ENCODE measurements around the gene SPATC1L. TPM values are rescaled to one million over a fixed set of nuclear protein-coding genes. Genes with fewer than 3 reads are reported as not detected.
"Not testable (repeated sequence)": the region's sequence is repeated elsewhere in the genome, so short reads cannot be mapped to it uniquely, and the experiment has no call there.

SPATC1L gene
- total and polyA plus RNA-seq, 7 experiments from 2014 or later, result 3.7 to 17.9 (median 11.4) TPM

DNA sequence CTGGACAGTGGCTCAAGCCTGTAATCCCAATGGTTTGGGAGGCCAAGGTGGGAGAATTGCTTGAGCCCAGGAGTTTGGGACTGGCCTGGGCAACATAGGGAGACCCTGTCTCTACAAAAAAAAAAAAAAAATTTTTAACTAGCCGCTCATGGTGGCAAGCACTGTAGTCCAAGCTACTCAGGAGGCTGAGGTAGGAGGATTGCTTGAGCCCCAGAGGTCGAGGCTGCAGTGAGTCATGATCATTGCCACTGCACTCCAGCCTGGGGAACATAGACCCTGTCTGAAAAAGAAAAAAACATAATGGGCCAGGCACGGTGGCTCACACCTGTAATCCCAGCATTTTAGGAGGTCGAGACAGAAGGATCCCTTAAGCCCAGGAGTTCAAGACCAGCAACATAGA, 5.3 kb downstream of the SPATC1L start:
- Histone ChIP-seq H3K27ac (ENCODE audit: low read depth, low read length) (no peak overlapping the region), H3K36me3 (ENCODE audit: control insufficient read depth in 2 of 3, insufficient read depth in 3 of 3, low read length in 3 of 3) (no peaks in the 10 kb centered on the region), H3K27me3 (ENCODE audit: control insufficient read depth in 2 of 2, insufficient read depth in 2 of 2, low read length in 2 of 2) (no peaks in the 10 kb centered on the region), H3K4me1 (ENCODE audit: control insufficient read depth in 2 of 2, insufficient read depth in 2 of 2, low read length in 2 of 2) (peaks cover 0 to 2% of the 10 kb centered on the region in 2 donors), H3K9me3 (ENCODE audit: control insufficient read depth in 2 of 3, low read length in 3 of 3) (peaks cover 0 to 8% (median 0%) of the 10 kb centered on the region in 3 experiments), H3K4me3 (ENCODE audit: low read length) (no peak overlapping the region)
- Mint-ChIP-seq H3K9me3 (peaks cover 7 to 33% (median 24%) of the 10 kb centered on the region in 11 donors), H3K4me1 (peaks cover 0 to 4% (median under 1%) of the 10 kb centered on the region in 7 donors), H3K27me3 (peaks cover 0 to 23% (median 0%) of the 10 kb centered on the region in 5 donors), H3K36me3 (peaks cover 5 to 15% (median 10%) of the 10 kb centered on the region in 5 donors), H3K27ac (no peak overlapping the region), H3K4me3 (no peak overlapping the region)
- CTCF ChIA-PET, result interaction anchor here (0.6 kb wide), 1 partner anchor 181 kb away, joined by 4 read pairs; no protein-coding TSS in a partner anchor
- intact Hi-C loops (cut with micrococcal nuclease), result no loop called here
- no peak for DNase-seq
- POLR2A ChIA-PET, result no interaction called here
- no peak for ATAC-seq

GRCh38 chr21:46176443-46177129, 7.7 kb downstream of the SPATC1L start:
- H3K27ac ChIP-seq (ENCODE audit: low read depth, low read length); intact Hi-C loops (cut with micrococcal nuclease); ATAC-seq; H3K4me1 ChIP-seq (ENCODE audit: control insufficient read depth in 2 of 2, insufficient read depth in 2 of 2, low read length in 2 of 2); DNase-seq; H3K27me3 ChIP-seq (ENCODE audit: control insufficient read depth in 2 of 2, insufficient read depth in 2 of 2, low read length in 2 of 2); H3K4me3 Mint-ChIP-seq; CTCF ChIA-PET; H3K4me3 ChIP-seq (ENCODE audit: low read length); H3K4me1 Mint-ChIP-seq; H3K36me3 ChIP-seq (ENCODE audit: control insufficient read depth in 2 of 3, insufficient read depth in 3 of 3, low read length in 3 of 3); H3K27ac Mint-ChIP-seq: not testable (repeated sequence)
- peaks cover 7 to 38% (median 27%) of the 10 kb centered on the region in 11 donors for H3K9me3 Mint-ChIP-seq
- peaks cover 0 to 23% (median 0%) of the 10 kb centered on the region in 5 donors for H3K27me3 Mint-ChIP-seq
- peaks cover 5 to 18% (median 10%) of the 10 kb centered on the region in 5 donors for H3K36me3 Mint-ChIP-seq
- POLR2A ChIA-PET, result interaction anchor here (1.1 kb wide), 1 partner anchor 27 kb away, joined by 3 read pairs; no protein-coding TSS in a partner anchor
- H3K9me3 ChIP-seq (ENCODE audit: control insufficient read depth in 2 of 3, low read length in 3 of 3), result peaks cover 0 to 13% (median 0%) of the 10 kb centered on the region in 3 experiments

GRCh38 chr21:46173573-46173972, 10.7 kb downstream of the SPATC1L start:
- no peak overlapping the region for H3K27ac ChIP-seq (ENCODE audit: low read depth, low read length)
- H3K4me1 Mint-ChIP-seq, result peaks cover 4 to 10% (median 8%) of the 10 kb centered on the region in 7 donors
- H3K36me3 ChIP-seq (ENCODE audit: control insufficient read depth in 2 of 3, insufficient read depth in 3 of 3, low read length in 3 of 3), result no peaks in the 10 kb centered on the region
- peaks cover 7 to 38% (median 27%) of the 10 kb centered on the region in 11 donors for H3K9me3 Mint-ChIP-seq
- peaks cover 5 to 21% (median 10%) of the 10 kb centered on the region in 5 donors for H3K36me3 Mint-ChIP-seq
- H3K4me3 ChIP-seq (ENCODE audit: low read length), result no peak overlapping the region
- ATAC-seq, result no peak
- H3K27ac Mint-ChIP-seq, result peak overlapping the region in 2 of 9 donors; percentile 47 to 59
- H3K4me3 Mint-ChIP-seq, result peak overlapping the region in 1 of 10 donors; percentile 36
- ChIA-PET CTCF (no interaction called here), POLR2A (no interaction called here)
- peaks cover 0 to 23% (median 0%) of the 10 kb centered on the region in 5 donors for H3K27me3 Mint-ChIP-seq
- intact Hi-C loops (cut with micrococcal nuclease), result no loop called here
- H3K4me1 ChIP-seq (ENCODE audit: control insufficient read depth in 2 of 2, insufficient read depth in 2 of 2, low read length in 2 of 2), result no peaks in the 10 kb centered on the region
- H3K27me3 ChIP-seq (ENCODE audit: control insufficient read depth in 2 of 2, insufficient read depth in 2 of 2, low read length in 2 of 2), result no peaks in the 10 kb centered on the region
- peaks cover 0 to 13% (median 0%) of the 10 kb centered on the region in 3 experiments for H3K9me3 ChIP-seq (ENCODE audit: control insufficient read depth in 2 of 3, low read length in 3 of 3)
- no peak for DNase-seq

DNA sequence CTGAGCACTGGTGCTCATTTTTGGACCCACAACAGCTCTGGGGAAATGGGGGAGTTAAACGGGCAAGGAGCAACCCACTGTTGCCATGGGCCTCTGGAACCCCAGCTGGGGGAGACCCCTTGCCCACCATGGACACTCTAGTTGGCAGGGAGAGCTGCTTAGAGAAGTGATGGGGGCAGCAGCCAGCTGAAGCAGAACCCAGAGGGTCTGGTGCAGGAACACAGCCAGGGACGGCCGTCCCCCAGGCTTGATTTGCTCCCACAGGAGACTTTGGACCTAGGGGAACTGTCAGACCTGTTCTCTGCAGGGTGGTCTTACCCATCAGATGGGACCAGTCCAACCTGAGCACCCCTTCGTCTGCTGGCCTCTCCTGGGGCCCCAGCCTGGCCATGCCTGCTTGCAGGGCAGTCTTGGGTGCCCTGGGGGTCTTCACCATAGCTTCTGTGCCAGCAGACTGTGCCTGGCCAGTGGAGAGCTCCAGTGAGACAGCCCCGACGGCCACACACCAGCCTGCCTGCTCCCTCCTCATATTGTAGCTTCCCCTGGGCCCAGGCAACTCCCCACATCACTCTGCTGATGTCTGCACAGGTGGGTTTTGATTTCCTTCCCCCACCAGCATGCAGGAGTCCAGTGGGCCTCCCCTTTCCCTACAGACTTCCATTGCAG, 11.3 kb downstream of the SPATC1L start:
- ChIA-PET POLR2A (no interaction called here), CTCF (no interaction called here)
- H3K9me3 Mint-ChIP-seq, result peaks cover 7 to 38% (median 27%) of the 10 kb centered on the region in 11 donors
- peaks cover 0 to 23% (median 0%) of the 10 kb centered on the region in 5 donors for H3K27me3 Mint-ChIP-seq
- Histone ChIP-seq H3K4me3 (ENCODE audit: low read length) (no peak overlapping the region), H3K27ac (ENCODE audit: low read depth, low read length) (no peak overlapping the region), H3K36me3 (ENCODE audit: control insufficient read depth in 2 of 3, insufficient read depth in 3 of 3, low read length in 3 of 3) (no peaks in the 10 kb centered on the region), H3K4me1 (ENCODE audit: control insufficient read depth in 2 of 2, insufficient read depth in 2 of 2, low read length in 2 of 2) (no peaks in the 10 kb centered on the region), H3K9me3 (ENCODE audit: control insufficient read depth in 2 of 3, low read length in 3 of 3) (peaks cover 0 to 13% (median 0%) of the 10 kb centered on the region in 3 experiments), H3K27me3 (ENCODE audit: control insufficient read depth in 2 of 2, insufficient read depth in 2 of 2, low read length in 2 of 2) (no peaks in the 10 kb centered on the region)
- DNase-seq (no peak), ATAC-seq (no peak)
- intact Hi-C loops (cut with micrococcal nuclease), result no loop called here
- no peak overlapping the region for H3K4me3 Mint-ChIP-seq
- H3K27ac Mint-ChIP-seq, result peak overlapping the region in 2 of 9 donors; percentile 47 to 53
- H3K36me3 Mint-ChIP-seq, result peaks cover 5 to 21% (median 10%) of the 10 kb centered on the region in 5 donors
- H3K4me1 Mint-ChIP-seq, result peaks cover 4 to 10% (median 8%) of the 10 kb centered on the region in 7 donors

DNA sequence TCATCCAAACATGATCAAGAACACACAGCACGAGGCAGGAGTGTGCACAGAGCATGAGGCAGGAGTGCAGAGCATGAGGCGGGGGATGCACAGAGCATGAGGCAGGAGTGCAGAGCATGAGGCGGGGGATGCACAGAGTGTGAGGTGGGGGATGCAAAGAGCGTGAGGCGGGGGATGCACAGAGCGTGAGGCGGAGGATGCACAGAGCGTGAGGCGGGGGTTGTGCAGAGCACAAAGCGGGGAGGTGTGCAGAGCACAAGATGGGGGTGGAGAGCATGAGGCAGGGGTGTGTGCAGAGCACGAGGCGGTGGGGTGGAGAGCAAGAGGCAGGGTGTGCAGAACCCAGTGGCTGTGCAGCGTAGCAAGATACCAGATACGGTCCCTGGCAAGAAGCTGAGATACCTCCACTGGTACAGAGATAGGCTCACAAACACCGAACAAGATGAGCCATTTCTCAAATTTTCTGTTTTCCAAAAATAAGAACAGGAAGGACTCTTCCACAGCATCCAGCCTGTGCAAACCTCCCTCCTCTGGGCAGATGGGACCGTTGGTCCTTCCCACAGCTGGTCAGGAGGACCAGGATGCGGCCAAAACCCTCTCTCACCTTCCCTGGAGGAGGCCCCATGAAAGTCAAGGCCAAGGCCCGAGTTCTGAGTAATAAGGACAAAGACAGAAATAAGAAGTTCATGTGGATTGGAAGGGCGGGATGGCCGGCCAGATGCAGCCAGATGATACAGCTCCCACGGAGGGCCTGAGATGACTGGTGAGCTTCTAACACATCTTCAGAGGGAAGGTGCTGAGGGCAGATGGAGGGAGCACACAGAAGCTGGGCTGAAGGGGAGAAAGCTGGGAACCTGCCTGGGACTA, 12.0 kb downstream of the SPATC1L start:
- H3K27me3 Mint-ChIP-seq, result peaks cover 0 to 23% (median 0%) of the 10 kb centered on the region in 5 donors
- intact Hi-C loops (cut with micrococcal nuclease), result loop anchor here in 1 of 2 donors (2.0 kb wide), 1 partner anchor 13 kb away; the partner anchor contains the start of gene SPATC1L
- CTCF ChIA-PET, result no interaction called here
- Histone ChIP-seq H3K27ac (ENCODE audit: low read depth, low read length) (no peak overlapping the region), H3K4me3 (ENCODE audit: low read length) (no peak overlapping the region), H3K27me3 (ENCODE audit: control insufficient read depth in 2 of 2, insufficient read depth in 2 of 2, low read length in 2 of 2) (no peaks in the 10 kb centered on the region), H3K9me3 (ENCODE audit: control insufficient read depth in 2 of 3, low read length in 3 of 3) (peaks cover 0 to 13% (median 0%) of the 10 kb centered on the region in 3 experiments), H3K4me1 (ENCODE audit: control insufficient read depth in 2 of 2, insufficient read depth in 2 of 2, low read length in 2 of 2) (no peaks in the 10 kb centered on the region), H3K36me3 (ENCODE audit: control insufficient read depth in 2 of 3, insufficient read depth in 3 of 3, low read length in 3 of 3) (no peaks in the 10 kb centered on the region)
- DNase-seq (no peak), ATAC-seq (no peak)
- no peak overlapping the region for H3K4me3 Mint-ChIP-seq
- peak overlapping the region in 2 of 9 donors; percentile 43 to 62 for H3K27ac Mint-ChIP-seq
- H3K9me3 Mint-ChIP-seq, result peaks cover 7 to 38% (median 27%) of the 10 kb centered on the region in 11 donors
- peaks cover 5 to 21% (median 10%) of the 10 kb centered on the region in 5 donors for H3K36me3 Mint-ChIP-seq
- H3K4me1 Mint-ChIP-seq, result peaks cover 4 to 10% (median 8%) of the 10 kb centered on the region in 7 donors
- POLR2A ChIA-PET, result no interaction called here

DNA sequence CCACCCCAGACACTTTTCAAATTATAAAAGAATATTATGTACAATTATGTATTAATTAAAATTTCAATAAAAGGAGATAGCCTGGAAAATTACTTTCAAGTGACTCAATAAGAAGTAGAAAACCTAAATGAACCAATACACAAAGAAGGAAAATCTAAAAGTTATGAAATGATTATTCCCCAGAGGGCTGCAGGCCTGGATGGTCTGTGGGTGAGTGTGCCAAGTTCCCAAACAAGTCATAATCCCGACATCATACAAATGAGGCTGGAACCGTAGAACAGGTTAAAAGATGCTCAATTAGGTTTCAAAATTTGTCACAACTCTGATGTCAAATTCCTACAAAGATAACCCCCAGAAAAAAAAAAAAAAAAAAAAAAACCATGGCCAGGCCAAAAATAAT, 12.7 kb downstream of the SPATC1L start:
- Histone ChIP-seq H3K4me3 (ENCODE audit: low read length) (no peak overlapping the region), H3K4me1 (ENCODE audit: control insufficient read depth in 2 of 2, insufficient read depth in 2 of 2, low read length in 2 of 2) (no peaks in the 10 kb centered on the region), H3K27ac (ENCODE audit: low read depth, low read length) (no peak overlapping the region), H3K9me3 (ENCODE audit: control insufficient read depth in 2 of 3, low read length in 3 of 3) (peaks cover 0 to 13% (median 0%) of the 10 kb centered on the region in 3 experiments), H3K27me3 (ENCODE audit: control insufficient read depth in 2 of 2, insufficient read depth in 2 of 2, low read length in 2 of 2) (no peaks in the 10 kb centered on the region), H3K36me3 (ENCODE audit: control insufficient read depth in 2 of 3, insufficient read depth in 3 of 3, low read length in 3 of 3) (no peaks in the 10 kb centered on the region)
- intact Hi-C loops (cut with micrococcal nuclease), result loop anchor here in 1 of 2 donors (2.0 kb wide), 1 partner anchor 13 kb away; the partner anchor contains the start of gene SPATC1L
- CTCF ChIA-PET, result no interaction called here
- H3K36me3 Mint-ChIP-seq, result peaks cover 5 to 21% (median 10%) of the 10 kb centered on the region in 5 donors
- peaks cover 0 to 23% (median 0%) of the 10 kb centered on the region in 5 donors for H3K27me3 Mint-ChIP-seq
- H3K9me3 Mint-ChIP-seq, result peaks cover 5 to 34% (median 23%) of the 10 kb centered on the region in 11 donors
- DNase-seq, result no peak
- POLR2A ChIA-PET, result no interaction called here
- H3K27ac Mint-ChIP-seq, result peak overlapping the region in 5 of 9 donors; percentile 31 to 96 (median 84)
- ATAC-seq, result no peak
- H3K4me3 Mint-ChIP-seq, result no peak overlapping the region
- peaks cover 4 to 10% (median 8%) of the 10 kb centered on the region in 7 donors for H3K4me1 Mint-ChIP-seq
